CD4-positive, alpha-beta T cell treated with Interleukin-4 for 4 hours (primary cell): Measurements from ENCODE around the gene TNFSF11.

Source experiments
- DNase-seq: peaks from one replicate; pipeline ENCODE4 v3.0.0-alpha.2; 2020

TNFSF11 gene

DNA sequence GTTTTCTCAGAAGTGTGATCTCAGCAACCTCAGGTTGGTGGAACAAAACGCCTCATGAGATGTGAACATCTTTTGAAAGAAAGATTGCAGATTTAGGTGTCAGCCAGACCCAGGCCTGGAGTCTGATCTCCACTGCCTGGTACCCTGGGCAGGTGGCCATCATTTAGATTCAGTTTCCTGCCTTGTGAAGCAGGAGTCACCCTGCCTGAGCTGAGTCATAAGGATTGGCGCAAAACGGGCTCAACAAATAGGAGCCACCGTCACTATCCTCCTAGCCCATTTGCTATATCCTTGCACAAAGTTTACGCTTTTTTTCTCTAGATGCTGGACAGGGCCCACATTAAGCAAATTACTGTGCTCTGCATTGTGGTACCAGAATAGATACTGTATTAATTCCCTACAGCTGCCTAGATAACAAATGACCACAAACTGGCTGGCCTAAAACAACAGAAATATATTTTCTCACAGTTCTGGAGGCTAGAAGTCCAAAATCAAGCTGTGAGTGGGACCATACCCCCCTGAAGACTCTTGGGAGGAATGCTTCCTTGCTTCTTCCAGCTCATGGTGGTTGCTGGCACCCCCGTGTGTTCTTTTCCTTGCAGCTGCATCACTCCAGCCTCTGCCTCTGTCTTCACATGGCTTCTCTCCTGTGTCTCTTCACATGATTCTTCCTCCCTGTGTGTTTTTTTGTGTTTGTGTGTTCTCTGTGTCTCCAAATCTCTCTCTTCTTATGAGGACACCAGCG is 38.2 kb downstream of the TNFSF11 start:
- DNase-seq = no peak

DNA sequence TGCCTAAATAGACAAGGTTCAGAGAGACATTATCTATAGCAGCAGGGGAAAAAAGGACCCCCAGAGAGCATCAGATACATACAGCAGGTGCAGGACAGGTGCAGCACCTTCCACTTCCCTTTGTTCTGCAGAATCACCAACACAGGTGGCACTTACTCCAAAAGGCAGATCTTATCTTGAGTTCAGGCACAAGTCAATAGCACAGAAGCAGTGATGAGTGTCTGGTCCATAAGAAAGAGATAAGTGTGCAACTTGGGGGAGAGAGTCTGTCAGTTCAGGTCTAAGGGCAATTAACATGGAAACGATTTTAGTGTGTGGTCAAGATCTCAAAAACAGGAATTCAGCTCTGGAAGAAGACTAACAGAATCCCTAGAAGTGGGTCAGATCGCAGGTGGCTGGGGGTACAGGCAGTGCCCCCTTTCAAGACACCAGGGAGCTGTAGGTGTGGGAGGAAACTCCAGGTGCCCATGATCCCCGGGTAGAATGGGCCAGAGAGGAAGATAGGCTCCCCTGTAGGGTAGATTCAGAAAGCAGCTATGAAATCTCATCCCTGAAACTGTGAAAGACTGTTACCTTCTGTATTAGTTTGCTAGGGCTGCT is 40.6 kb downstream of the TNFSF11 start:
- DNase-seq = no peak

DNA sequence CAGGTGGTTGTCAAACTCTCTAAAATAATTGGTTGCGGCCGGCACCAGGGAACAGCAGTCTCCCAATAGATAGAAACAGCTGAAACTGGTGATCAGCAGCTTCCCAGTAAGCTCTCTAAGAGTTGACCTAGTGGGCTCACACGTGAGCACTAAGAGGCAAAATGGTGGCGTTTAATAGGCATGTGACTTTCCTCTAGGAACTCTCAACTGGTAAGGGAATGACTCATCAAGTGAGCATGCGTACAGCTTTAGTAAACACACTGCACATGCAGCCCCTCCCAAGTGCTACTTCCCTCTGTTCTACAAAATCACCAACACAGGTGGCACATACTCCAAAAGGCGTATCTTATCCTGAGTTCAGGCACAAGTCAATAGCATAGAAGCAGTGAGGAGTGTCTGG is 41.7 kb downstream of the TNFSF11 start:
- DNase-seq = no peak

DNA sequence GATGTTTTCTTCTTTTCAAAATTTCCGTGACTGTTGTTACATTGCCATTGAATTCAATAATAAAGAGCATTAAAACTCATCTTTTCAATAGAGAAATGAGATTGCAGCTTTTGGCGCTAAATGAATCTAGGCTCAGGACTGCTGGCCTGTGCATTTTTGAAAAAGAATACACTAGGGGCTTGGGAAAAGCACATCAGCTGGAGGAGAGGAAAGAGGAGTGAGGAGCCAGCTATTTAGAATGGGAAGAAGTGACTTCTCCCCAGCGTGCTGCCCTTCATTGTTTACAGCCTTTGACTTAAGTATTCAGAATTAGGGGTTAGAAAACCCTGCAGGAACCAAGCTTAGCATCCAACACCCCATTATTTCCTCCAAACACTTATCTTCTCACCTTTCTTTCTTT is 43.3 kb downstream of the TNFSF11 start:
- DNase-seq = no peak

DNA sequence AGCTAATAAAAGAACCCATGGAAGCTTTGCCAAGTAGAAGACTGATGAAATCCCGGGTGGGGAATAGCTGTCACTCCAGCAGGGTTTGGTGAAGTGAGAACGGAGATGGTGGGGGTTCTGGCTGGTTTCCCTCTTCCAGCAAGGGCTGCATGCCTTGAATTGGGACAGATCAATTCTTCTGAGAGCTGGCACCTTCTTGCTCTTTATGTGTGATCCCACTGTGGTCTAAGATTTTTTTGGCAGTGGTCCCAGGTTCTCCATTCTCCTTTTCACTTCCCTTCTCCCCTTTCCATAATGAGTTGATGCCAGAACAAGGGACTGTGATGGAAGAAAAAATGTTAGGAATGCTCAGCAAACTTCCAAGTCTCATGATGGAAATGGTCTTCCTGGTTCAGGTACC is 50.0 kb downstream of the TNFSF11 start:
- no peak for DNase-seq

DNA sequence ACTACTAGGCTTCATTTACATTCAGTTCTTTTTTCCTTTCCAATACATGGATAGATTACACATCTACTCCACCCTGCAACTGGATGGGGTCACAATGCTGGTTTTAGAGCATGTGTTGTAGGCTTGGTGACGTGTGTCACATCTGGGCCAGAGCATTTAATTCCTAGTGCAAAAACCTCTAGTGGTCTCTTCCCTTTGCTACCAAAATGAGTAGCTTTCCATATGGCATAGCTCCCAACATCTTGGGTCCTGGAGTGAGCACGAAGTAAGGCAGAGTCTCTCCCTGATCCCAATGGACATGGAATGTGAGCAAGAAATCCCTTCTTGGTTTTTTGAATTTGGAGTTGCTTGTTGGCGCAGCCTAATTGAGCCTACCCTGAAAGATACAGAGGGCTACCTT is 51.7 kb downstream of the TNFSF11 start:
- DNase-seq = no peak

DNA sequence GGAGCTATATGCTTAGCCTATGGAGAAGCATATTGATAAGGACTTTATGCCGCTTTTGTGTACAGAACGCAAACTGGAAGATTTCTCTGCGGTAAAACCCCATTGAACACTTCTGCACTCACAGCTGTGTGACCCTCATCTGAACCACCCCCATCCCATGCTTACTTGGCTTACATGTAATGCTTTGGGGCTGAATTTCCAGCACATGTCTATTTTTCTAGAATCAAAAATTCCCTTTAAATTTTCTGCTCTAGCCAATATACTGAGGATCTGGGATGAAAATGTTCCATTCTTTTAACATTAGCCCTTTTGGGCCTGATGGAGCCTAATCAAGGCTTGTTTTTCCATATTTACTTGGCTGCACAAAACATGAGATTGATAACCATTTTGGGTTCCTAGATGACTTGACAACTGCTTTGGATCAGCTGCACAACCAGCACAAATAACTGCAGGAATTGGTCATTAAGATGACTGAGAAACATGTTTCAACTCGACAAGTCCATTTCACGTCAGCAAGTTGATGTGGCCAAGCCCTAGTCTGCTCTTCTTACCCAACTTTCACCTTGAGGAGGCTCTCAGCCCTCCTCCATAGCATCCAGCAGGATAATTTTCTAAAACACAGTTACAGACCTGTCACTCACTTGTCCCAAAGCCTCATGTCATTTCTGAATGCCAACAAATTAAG is 52.4 kb downstream of the TNFSF11 start:
- no peak for DNase-seq

DNA sequence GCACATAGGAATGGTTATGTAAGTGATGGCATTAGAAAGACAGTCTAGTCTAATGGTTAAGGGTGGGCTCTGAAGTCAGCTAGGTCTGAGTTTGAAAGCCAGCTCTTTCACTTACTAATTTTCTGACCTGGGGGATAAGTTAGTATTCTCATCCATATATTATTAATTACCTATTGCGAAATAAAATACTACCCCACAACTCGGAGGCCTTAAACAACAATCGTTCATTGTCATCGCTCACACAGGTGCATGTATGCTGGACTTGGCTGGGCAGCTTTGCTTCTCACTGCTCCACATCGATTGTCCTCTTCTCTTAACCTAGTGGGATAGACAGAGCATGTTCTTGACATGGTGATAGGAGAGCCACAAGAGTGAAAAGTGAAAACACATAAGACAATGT is 54.7 kb downstream of the TNFSF11 start:
- no peak for DNase-seq

DNA sequence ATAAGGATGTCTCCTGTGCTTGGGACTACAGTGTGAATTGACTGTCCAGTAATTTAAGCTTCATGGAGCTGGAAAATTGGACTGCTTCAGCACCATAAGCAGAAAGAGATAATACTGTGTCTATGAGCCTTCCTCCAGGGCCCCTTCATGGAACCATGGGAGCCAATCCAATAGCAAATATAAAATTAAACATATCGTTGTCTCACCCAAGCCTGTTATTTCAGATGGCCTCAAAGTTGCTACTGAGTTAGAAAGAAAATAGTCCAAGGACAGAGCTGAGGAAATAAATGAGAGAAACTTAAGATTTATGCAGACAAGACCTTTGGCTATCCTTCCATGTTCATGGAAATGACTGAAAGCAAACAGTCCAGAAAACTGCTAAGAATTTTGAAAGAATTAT is 57.2 kb downstream of the TNFSF11 start:
- no peak for DNase-seq

DNA sequence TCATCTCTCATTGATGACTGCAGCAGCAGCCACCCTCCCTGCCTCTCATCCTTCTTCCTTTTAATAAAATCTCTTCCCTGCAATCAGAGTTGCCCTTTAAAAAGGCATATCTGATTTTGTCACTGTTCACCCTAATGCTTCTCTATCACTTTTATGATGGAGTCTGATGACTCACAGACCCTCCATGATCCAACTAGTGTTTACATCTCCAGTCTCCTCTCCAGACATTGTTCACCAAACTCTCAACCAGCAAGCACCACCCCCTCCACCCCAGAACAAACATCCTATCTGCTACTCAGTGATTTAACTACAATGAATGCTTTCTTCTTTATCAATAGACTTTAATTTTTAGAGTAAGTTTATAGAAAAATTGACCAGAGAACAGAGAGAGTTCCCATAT is 59.5 kb downstream of the TNFSF11 start:
- no peak for DNase-seq

DNA sequence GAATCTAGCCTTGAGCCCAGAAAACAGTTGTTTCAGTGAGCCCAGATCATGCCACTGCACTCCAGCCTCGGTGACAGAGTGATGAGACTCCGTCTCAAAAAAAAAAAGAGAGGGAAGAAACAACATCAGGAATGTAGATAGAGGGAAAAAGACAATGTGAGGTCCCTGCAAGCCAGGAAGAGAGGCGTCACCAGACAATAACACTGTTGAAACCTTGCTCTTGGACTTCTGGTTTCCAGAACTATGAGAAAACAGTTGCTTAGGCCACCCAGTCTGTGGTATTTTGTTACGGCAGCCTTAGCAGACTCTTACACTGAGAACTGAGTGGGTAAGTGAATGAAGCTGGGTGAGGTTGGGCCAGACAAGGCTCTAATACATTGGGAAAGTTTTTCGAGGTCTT is 64.1 kb downstream of the TNFSF11 start:
- no peak for DNase-seq

DNA sequence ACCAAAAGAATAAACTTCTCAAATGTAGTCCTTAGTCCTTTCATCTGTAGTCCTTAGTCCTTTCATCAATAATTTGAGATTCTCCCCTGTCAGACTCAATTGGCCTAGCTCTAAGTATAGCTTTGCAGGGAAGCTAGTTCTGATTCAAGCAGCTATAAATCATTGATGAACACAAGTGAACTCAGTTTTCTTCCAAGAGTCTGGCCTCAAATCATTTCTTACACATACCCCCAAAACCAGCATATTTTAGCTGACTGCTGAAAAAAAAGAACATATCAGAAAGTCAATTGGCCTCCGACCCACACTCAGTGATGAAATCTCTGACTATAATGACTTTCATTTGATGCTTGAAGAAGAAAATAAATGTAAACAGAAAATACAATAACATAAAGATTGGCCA is 64.9 kb downstream of the TNFSF11 start:
- DNase-seq = no peak

DNA sequence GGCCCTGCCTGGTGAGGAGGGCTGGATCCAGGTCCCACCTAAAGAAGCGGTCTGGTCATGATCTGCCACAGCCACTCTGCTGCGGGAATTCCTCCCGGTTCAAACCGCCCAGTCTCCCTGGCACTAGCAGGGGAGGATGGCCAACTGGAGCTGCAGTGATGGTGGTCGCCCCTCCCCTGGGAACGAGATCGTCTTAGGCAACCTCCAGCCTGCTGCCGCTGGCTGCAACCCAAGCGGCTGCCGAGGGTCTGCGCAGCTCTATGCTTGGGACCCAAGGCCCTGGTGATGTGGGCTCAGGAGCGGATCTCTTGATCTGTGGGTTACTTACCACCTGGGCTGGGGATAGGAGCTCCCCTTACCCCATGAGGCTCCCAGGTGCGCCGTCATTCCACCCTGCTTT is 69.1 kb downstream of the TNFSF11 start:
- DNase-seq = no peak

DNA sequence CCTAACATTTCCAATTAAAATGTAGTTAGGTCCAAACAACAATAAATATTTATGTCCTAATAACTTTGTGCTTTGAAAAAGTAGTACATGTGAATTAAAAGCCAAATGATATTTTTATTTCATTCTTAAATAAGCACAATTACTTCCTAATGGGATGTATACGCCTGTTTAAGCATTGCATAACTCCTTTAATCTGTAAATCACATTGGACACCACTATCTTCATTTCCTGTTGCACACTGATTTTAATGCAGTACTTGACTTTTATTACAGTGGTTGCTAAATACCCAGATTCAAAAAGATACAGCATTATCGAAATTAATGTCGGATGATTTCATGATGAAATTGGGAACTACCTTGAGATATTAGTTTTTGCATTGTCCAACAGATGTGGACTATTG is 70.9 kb downstream of the TNFSF11 start:
- no peak for DNase-seq

DNA sequence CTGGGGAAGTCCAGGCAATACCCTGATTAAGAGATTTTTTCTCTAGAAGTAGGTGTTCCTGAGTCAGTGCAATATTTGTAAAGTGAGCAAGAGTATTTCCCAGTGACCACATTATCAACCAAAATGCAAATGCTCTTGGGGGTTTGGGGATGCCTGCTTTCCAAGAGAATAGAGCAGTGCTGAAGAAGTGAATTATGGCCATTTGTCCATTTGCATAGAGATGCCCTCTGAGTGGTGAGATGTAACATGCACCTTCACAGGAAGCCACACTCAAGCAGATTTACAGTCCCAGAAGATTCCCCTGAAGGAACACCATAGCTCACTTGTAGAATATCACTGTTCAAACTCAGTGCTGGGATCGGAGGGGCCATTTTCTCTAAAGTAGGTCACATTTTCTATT is 71.8 kb downstream of the TNFSF11 start:
- no peak for DNase-seq

DNA sequence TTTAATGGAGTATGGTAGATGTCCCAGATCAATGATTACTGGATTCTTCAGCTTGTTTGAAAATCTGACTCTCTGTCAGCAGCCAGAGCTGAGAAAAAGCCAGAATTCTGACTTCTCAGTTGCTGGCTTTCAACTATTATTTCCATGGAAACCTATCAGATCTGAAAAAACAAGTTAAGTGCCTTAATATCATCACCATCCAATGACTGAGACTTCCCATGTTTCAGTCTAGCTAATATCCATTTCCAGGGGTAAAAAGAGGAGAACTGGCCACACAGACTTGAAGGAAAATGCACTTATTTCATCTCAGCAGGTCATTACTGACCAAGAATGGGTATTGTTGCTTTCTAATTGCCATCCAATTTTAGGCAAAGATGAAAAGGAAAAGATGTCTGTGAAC is 75.2 kb downstream of the TNFSF11 start:
- DNase-seq = no peak

DNA sequence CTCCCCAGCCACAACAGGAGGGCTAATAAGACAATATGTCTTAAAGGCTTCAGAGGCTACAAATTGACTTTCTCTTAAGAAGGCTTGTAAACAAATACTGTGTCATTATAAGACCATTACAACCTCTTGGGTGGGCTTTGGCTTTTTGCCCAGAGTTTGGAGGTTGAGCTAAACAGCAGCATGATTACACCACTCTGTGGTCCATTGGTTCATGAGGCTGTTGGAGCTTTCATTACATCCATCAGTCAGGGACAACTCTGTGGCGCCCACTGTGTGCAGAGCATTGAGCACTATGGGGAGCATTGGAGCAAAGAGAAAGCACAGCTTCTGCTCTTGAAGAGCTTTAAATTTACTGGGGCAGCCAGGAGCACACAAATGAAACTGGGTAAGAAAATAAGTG is 75.9 kb downstream of the TNFSF11 start:
- DNase-seq = no peak

DNA sequence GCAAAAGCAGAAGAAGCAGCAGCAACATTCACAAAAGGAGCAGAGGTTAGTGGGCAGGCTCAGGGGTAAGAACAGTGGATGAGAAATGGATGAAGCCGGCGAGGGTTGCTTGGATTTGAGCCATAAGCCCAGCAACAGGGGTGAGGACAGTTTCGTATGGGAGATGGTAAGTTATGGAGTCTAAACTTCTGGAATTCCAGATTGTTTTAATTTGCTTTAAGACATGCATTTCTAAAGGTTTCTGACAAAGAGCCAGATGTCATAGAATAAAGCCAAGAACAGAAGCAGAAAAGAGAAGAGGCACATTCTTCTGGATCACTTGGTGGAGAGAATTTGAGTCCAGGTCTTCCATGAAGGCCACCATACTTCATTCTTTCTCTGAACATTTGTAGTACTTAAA is 76.6 kb downstream of the TNFSF11 start:
- DNase-seq = no peak

DNA sequence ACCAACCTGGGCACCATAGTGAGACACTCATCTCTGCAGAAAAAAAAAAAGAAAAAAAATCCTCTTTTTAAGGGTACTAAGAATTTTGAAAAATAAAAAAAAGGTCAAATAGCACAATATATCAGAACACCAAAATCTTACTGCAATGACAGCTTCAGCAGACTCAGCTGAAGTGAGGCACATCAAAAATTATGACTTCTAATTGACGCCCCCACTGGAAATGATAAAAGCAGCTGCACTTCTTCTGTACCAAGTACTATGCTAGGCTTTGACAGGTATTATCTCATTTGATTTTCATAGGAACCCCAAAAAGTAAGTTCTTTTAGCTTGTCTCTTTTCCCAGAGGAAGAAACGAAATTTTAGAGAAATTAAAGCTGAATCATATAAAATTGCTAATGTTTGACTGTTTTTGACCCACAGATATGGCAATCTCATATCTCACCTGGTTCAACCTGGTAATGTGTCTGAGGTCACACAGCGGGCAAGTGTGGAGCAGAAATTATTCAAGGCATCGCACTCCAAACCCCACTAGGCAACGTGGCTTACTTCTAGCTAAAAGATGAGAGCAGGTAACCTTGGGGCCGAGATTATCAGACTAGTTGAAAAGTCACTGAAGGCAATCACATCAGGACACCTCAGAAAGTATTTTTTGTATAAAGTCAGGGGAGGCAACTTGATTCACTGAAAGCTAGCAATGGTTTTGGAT is 78.1 kb downstream of the TNFSF11 start:
- DNase-seq = no peak

DNA sequence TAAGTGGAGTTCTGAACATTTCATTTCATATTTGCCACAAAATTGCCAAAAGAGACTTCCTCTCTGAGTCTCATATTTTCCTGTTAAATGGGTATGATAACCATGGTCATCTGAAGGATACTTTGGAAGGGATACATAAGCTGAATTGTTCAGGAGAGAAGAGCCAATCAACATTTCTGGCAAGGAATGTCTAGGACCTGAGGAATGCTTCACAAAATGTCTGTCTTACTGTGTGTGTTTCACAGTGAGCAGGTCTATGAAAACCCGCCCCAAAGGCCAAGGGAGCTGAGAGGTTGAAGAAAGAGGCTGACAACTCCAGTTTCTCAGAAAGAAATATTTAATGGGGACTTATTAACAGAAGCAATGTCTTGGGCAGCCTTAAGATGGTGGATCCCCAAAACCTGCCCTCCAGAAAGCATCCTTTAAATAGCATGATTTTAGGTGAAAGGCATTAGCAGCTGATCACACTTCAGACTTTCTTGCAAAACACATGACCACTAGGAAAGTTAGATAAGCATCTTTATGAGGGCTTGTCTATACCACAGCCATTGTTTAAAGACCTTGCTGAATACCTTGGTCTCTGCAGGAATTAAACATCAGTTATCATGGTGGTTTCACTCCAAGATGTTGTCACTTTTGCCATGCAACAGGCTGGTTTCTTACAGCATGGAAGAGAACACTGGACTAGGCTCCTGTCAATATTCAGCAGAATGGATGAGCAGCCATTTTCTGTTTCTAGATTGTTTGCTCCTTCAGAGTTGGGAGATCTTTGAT is 78.9 kb downstream of the TNFSF11 start:
- no peak for DNase-seq

DNA sequence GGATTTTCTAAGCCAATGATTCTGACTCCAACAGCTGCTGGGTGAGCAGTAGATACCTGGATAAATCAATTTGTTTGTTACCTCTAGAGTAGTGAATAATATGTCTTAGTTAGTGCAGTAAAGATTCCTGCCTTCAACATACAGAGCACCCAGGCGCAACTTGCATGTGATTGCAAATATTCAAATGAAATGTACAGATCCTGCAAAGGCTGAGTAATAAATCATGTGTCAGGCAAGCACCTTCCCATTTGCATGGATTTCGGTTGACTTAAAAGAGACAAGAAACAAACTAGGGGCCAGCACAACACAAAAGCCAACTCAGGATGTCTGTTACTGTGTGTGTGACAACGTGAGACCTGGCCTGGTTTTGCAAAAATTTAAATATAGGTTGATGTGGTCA is 79.7 kb downstream of the TNFSF11 start:
- no peak for DNase-seq

DNA sequence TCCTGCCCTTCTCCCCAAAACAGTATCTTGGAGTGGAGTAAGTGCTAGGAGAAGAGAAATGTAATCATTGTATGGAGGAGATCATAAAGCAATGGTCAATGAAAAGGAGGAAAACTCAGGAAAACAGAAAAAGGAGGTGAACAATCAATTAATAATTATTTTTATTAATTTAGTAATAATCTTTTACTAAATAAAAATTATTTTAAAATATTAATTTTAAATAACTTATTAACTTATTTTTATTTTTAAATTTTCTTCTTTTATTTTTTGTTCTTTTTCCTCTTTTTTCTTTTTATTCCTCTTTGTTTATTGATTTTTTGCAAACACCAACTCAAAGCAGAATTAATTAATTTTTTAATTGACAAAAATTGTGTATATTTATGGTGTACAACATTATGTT is 80.3 kb downstream of the TNFSF11 start:
- DNase-seq = no peak

DNA sequence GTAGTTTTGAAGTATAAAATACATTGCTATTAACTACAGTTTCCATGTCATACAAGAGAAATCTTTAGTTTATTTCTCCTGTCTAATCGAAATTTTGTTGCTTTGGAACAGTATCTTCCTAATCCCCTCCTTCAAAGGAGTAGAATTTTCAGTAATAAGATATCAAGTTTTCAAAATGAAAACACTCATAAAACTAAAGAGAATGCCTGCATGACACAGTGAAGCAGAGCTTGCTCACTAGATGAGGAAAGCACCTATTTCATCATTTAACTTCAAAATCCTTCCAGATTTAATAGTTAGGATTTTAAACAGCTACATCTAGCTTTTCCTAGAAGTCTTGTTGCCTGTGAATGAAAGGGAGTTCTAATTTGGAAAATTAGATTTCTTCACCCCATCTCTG is 80.8 kb downstream of the TNFSF11 start:
- no peak for DNase-seq
